Lung microvascular endothelial cell (primary cell): ENCODE data around the gene SLC45A1. TPM values are rescaled to one million over a fixed set of nuclear protein-coding genes. Genes with fewer than 3 reads are reported as not detected.
A peak's percentile ranks its signal among the peaks of the same experiment; 100 is the strongest.
"Not testable (repeated sequence)": the region's sequence is repeated elsewhere in the genome, so short reads cannot be mapped to it uniquely, and the experiment has no call there.

ENCODE experiments used
- DNase-seq, 2 donors: peaks; one replicate each; pipeline versions ENCODE4 v3.0.0 to v3.0.0-alpha.2; 2010; ENCODE audit warnings: low read depth in 2 of 2
- total RNA-seq: library from RNA; depleted of rRNA; stranded (reverse); fragments of >200 nt; gene quantifications from 2 replicates; pipeline ENCODE4 v1.2.1, GENCODE V29; 2014

The SLC45A1 gene
- total RNA-seq, 1 donor from 2014 or later, result 1.2 TPM

- DNase-seq, result no peak
These were observed 49.8 kb downstream of the SLC45A1 start for GRCh38 chr1:8367571-8368194.

- no peak for DNase-seq
These were observed 51.2 kb downstream of the SLC45A1 start for GRCh38 chr1:8368956-8369639.

GRCh38 chr1:8370046-8370881, 52.4 kb downstream of the SLC45A1 start:
- DNase-seq, result peak in 1 of 2 donors; percentile 51

GRCh38 chr1:8370905-8371315, 53.0 kb downstream of the SLC45A1 start:
- no peak for DNase-seq

- no peak for DNase-seq
These were observed 53.6 kb downstream of the SLC45A1 start for GRCh38 chr1:8371372-8371991.

- DNase-seq, result no peak
These were observed 55.2 kb downstream of the SLC45A1 start for GRCh38 chr1:8373125-8373524.

- DNase-seq, result peak; percentile 84 to 95
These were observed 55.8 kb downstream of the SLC45A1 start for GRCh38 chr1:8373581-8374241.

GRCh38 chr1:8374356-8374755, 56.4 kb downstream of the SLC45A1 start:
- DNase-seq, result no peak

GRCh38 chr1:8374812-8375211, 56.9 kb downstream of the SLC45A1 start:
- peak; percentile 48 to 72 for DNase-seq

GRCh38 chr1:8376358-8376840, 58.5 kb downstream of the SLC45A1 start:
- no peak for DNase-seq

- no peak for DNase-seq
These were observed 59.5 kb downstream of the SLC45A1 start for GRCh38 chr1:8377271-8377981.

GRCh38 chr1:8378178-8378577, 60.3 kb downstream of the SLC45A1 start:
- peak in 1 of 2 donors; percentile 27 for DNase-seq

GRCh38 chr1:8378981-8379470, 61.1 kb downstream of the SLC45A1 start:
- DNase-seq, result no peak

GRCh38 chr1:8379513-8380186, 61.7 kb downstream of the SLC45A1 start:
- DNase-seq, result no peak

GRCh38 chr1:8380310-8380709, 62.4 kb downstream of the SLC45A1 start:
- DNase-seq, result not testable (repeated sequence)

GRCh38 chr1:8381618-8382017, 63.7 kb downstream of the SLC45A1 start:
- no peak for DNase-seq

GRCh38 chr1:8382051-8382505, 64.2 kb downstream of the SLC45A1 start:
- no peak for DNase-seq

- DNase-seq, result no peak
These were observed 64.9 kb downstream of the SLC45A1 start for GRCh38 chr1:8382608-8383505.

- DNase-seq, result peak; percentile 66 to 80
These were observed 66.2 kb downstream of the SLC45A1 start for GRCh38 chr1:8384088-8384487.
